GM20431 (cell line): ENCODE measurements around the gene DNPEP.
"Not testable (repeated sequence)": the region's sequence is repeated elsewhere in the genome, so short reads cannot be mapped to it uniquely, and the experiment has no call there.

ENCODE experiments used
- in situ Hi-C: fragments of 300-500 bp; cut with MseI, MboI; formaldehyde crosslinking; loops from one replicate; pipeline ENCODE4 v1.15.0; 2020; ENCODE audit warnings: low sequenced_read_pairs; ENCODE audit not compliant: unreplicated experiment

Gene DNPEP

DNA sequence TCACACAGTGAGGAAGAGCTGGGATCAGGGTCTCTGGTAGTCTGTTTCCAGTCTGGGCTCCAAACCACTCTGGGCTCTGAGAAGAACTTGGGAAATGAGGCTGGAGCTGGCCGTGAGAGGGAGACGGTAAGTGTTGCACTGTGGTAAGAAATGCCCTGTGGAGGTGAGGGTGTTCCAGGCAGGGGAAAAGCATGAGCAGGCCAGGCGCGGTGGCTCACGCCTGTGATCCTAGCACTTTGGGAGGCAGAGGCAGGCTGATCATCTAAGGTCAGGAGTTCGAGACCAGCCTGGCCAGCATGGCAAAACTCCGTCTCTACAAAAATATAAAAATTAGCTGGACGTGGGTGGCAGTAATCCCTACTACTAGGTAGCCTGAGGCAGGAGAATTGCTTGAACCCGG is 16.1 kb upstream of the DNPEP start:
- in situ Hi-C loops: loop anchor here (10.0 kb wide), 1 partner anchor 121 kb away; no protein-coding TSS in a partner anchor

DNA sequence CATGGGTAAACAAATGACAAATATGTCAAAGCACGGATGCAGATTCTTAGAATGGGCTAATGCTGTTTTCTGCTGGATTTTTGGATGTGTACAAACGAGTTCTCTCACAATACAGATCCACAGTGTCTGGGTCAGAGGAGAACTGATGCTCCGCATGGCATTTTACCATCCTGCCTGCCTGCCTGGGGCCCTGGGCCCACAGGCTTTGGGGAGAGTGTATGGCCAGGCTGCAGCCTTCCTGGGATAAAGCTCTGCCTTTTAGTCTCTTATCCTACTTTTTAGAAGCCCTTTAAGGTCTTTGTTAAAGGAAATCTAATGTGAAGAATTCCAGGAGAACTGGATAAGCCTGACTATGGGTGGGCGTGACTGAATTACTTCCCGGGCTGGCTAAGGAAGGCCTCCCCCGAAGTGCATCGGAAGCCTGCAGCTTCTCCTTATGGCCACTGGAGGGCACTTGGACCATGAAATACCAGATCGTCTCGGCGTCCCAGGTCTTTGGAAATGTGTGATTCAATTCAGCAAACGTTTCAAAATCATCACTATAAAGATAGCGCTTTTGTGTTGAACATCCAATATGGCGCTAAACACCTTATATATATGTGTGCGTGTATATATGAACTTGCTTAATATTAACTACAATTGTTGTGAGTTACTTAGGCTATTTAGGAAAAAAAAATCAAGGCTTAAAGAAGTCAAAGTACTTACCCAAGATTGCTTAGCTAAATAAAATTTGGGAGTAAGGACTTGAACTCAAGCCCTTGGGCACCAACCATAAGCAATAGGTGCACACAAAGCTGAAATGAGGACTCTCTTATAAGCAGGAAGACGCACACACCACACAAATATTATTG is 15.2 kb upstream of the DNPEP start:
- in situ Hi-C loops: loop anchor here (10.0 kb wide), 1 partner anchor 122 kb away; no protein-coding TSS in a partner anchor

- in situ Hi-C loops: loop anchor here (10.0 kb wide), 1 partner anchor 123 kb away; no protein-coding TSS in a partner anchor
These were observed 13.9 kb upstream of the DNPEP start for GRCh38 chr2:219401606-219402005.

DNA sequence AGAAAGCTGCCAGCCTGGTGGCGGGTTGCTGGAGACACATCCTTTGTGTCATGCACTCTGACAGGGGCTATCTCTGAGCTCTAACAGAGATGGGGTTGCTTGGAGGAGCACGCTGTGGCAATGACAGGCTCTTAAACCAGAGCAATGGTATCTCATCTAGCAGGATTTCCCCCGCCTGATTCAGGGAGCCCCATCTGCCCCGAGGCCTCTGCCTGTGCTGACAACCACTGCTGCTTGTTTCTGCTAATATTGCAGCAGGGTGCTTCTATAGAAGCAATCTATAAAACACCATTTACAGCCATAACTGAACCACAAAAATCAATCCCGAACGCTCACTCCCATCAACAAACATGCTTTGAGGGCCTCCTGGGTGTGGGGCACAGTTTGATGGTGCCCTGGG is 12.8 kb upstream of the DNPEP start:
- in situ Hi-C loops: loop anchor here (10.0 kb wide), 1 partner anchor 124 kb away; no protein-coding TSS in a partner anchor

- in situ Hi-C loops: loop anchor here (10.0 kb wide), 1 partner anchor 125 kb away; no protein-coding TSS in a partner anchor
These were observed 12.2 kb upstream of the DNPEP start for GRCh38 chr2:219399716-219400478.

- in situ Hi-C loops: no loop called here
These were observed 11.1 kb upstream of the DNPEP start for GRCh38 chr2:219398721-219399363.

GRCh38 chr2:219396863-219397457 is 9.2 kb upstream of the DNPEP start:
- in situ Hi-C loops: no loop called here

- in situ Hi-C loops: no loop called here
These were observed 7.9 kb upstream of the DNPEP start for GRCh38 chr2:219395609-219396008.

GRCh38 chr2:219395056-219395455 is 7.3 kb upstream of the DNPEP start:
- in situ Hi-C loops: not testable (repeated sequence)

- in situ Hi-C loops: no loop called here
These were observed 5.0 kb upstream of the DNPEP start for GRCh38 chr2:219392754-219393153.

DNA sequence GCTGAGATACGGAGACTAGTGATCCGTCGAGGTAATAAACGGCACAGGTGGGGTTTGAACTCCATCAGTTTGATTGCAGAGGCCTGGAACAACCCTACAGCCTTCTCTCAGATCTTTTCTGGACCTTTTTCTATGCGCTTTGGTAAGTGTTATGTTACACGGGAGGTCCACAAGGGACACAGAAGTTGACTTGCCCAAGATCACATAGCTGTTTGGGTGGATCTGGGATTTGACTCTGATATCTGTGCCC is 1.1 kb upstream of the DNPEP start:
- in situ Hi-C loops: no loop called here

DNA sequence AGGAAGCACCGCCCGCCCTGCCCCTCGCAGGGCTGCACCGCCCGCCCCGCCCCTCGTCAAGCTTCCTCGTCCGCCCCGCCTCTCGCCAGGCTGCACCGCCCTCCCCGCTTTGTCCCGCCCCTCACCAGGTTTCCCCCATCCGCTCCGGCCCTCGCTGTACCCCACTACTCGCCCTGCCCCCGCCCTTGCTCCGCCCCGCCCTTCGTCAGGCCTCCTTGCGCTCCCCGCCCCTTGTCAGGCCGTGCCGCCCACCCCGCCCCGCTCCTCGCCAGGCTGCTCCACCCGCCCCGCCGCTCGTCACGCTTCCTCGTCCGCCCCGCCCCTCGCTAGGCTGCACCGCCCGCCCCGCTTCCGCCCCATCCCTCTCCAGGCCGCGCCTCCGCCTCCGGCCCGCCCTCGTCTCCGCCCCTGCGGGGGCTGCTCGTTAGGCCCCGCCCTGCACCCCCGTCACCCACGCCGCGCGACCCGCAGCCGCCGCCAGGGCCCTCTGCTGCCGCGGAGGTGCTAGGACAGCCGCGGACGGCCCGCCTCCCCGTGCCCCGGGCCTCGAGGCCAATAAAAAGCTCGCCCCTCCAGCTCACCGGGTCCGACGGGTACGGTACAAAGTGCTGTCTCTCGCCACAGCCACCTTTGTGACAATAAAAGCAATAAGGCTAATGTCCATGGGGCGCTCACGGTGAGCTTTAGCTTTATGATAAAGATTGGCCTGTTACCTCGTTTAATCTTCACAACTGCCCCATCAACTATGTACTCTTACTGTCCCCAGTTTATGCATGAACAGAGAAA is 602 bp upstream of the DNPEP start:
- in situ Hi-C loops: no loop called here

DNA sequence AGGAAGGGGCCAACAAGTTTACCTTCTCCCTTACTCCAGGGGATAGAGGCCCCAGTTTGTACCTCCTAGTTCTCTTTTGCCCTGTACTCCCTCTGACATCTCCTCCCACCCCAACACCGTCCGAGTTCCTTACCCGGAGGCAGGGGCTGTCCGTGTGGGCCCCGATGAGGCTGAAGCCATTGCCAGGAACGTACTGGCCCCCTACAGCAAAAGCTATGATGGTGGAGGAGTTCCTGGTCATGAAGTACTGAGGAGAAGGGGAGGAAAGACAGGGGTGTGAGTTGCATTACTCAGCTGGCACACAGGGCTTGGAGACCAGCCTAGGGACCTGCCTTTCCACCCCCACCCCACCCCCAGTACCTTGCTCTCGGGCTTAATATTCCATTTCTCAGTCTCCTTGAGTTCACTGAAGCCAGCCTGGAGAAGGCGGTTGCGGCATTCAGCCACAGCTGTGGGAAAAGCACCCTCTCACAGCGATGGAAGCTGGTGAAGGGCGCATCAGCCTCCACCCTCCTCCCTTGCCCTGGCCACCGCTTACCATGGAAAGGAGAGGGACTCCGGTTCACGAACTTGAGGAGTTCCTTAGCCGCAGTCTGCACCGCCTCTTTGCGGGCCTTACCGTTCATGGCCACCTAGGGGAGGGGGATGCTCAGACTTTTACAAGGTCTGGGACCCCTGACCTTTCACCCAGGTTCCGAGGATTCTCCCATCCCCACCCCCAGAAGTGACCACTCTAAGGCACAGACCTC is 1.0 kb downstream of the DNPEP start:
- in situ Hi-C loops: no loop called here

DNA sequence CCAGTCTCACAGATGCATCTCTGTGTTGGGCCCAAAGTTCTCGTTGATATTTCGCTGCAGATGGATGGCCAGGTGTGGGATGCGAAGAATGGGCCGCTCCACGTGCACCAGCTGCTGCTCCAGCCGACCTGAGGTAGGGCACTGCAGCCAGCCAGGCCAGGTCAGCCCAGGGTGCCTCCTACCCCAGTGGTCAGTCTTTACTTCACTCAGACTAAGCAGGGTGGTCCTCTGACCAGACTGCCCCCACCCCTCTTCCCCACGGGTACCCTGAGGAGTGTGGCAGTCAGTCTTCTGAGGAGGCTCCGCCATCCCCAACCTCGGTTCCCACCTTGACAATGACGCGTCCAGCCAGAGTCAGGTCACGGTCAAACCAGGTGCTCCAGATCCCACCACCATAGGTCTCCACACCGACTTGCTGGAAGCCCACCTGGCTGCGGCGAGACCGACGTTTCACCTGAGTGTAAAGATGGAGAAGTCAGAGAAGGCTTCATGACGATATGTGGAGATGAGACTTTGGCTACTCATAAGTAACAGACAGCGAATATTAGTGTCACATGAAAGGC is 1.7 kb downstream of the DNPEP start:
- in situ Hi-C loops: no loop called here

DNA sequence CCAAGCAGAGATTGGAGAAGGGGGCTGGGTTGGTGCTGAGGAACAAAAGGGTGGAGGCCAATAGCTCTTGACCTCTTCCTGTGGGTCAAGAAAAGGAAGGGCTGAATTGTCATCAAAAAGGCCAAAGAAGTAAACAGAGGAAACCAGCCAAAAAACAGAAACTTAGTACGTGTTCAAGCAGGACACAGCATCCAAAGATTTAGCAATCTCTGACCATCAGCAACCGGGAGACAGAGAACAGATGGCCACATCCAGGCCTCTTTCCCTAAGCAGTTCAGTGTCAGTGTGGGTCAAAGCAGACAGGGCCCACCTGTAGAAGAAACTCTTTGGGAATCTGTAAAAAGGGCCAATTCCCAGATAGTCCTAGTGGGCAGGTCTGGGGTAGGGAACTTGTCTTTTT is 2.9 kb downstream of the DNPEP start:
- in situ Hi-C loops: no loop called here

DNA sequence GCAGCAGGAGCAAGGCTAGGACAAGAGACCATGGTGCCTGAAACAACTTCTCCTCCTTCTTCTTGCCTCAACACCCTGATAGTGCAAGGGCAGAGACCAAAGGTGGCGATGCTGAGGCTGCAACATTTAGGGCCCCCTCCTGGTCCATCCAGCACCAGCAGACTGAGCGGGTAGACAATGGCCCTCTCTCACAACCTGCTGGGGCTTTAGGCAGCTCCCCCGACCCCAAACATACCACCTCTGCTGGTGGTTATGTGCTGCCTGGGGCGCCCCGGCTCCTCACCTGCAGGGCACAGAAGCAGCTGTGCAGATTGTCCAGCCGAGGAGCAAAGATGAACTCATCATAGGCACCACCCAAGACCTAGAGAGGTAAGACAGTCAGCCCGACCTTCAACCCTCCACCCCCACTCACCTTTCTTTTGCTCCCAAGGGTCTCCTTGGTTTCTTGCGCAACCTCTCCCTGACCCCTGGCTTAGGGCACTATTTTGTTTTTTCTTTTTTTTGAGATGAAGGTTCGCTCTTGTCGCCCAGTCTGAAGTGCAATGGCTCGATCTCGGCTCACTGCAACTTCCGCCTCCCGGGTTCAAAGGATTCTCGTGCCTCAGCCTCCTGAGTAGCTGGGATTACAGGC is 3.5 kb downstream of the DNPEP start:
- in situ Hi-C loops: no loop called here

- in situ Hi-C loops: no loop called here
These were observed 6.3 kb downstream of the DNPEP start for GRCh38 chr2:219381448-219381847.

GRCh38 chr2:219380926-219381325 is 6.8 kb downstream of the DNPEP start:
- in situ Hi-C loops: no loop called here
